ENCODE data around the gene HAPLN1.

HAPLN1 gene

DNA sequence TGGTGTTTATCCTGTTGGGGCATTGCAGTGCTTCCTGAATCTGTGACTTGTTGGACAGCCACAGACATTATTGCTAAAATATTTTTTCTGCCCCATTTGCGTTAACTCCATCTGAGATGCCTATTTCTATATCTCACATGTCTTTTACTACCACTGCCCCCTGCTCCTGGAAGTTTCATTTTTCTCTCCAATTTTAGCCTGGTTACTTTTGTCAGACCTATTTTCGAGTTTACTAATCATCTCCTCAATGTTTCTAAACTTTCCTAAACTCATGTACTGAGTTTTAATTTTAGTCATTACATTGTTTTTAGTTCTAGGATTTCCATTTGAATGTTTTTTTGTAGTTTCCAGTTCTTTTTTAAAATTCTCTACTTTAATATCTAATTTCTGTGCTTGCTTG is 17.6 kb downstream of the HAPLN1 start:
- Mint-ChIP-seq H3K27ac (no peak overlapping the region), H3K4me3 (no peak overlapping the region), H3K36me3 (ENCODE audit: low read depth) (no peaks in the 10 kb centered on the region), H3K4me1 (ENCODE audit: low read depth) (no peaks in the 10 kb centered on the region), H3K27me3 (peaks cover 6% of the 10 kb centered on the region), H3K9me3 (peaks cover 15% of the 10 kb centered on the region)
- intact Hi-C loops (cut with micrococcal nuclease): no loop called here

DNA sequence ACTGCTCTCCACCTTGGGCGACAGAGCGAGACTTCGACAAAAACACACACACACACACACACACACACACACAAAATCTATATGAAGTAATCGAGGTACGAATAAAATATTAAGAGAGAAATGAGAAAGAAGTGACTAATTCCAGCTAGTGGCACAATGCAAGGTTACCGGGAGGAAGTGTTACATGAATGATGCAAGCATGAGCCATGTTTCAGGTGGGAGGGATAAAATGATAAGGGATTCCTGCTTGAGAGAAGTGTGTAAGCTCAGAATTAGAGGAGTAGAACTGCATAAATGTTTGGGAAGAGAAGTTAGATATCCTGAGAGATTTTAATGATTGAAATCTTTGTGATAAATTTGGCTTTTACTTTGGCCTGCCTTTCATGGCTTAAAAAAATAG is 18.8 kb downstream of the HAPLN1 start:
- no peaks in the 10 kb centered on the region for H3K36me3 Mint-ChIP-seq (ENCODE audit: low read depth)
- intact Hi-C loops (cut with micrococcal nuclease): no loop called here
- H3K4me1 Mint-ChIP-seq (ENCODE audit: low read depth): no peaks in the 10 kb centered on the region
- H3K9me3 Mint-ChIP-seq: peaks cover 15% of the 10 kb centered on the region
- peaks cover 6% of the 10 kb centered on the region for H3K27me3 Mint-ChIP-seq
- H3K4me3 Mint-ChIP-seq: no peak overlapping the region
- H3K27ac Mint-ChIP-seq: no peak overlapping the region

DNA sequence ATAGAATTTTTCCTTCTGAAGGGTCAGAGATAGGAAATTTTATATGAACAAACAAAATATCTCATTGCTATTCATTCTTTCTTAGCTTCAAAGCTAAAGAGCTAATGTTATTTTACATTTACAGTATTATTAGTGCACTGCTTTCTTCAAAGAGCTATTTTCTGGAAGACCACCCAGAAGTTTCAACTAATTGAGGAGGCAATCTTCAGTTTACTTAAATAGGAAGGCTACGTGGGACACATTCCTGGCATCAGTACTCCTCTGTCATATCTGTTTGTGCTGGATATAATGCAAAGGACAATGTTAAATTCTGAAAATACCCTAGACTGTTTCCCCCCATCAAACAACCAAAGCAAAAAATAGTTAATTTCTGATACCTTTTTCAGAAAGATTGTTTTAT is 30.8 kb downstream of the HAPLN1 start:
- Mint-ChIP-seq H3K9me3 (no peaks in the 10 kb centered on the region), H3K27ac (no peak overlapping the region), H3K4me3 (no peak overlapping the region), H3K27me3 (peaks cover 7% of the 10 kb centered on the region), H3K36me3 (ENCODE audit: low read depth) (no peaks in the 10 kb centered on the region), H3K4me1 (ENCODE audit: low read depth) (no peaks in the 10 kb centered on the region)
- intact Hi-C loops (cut with micrococcal nuclease): no loop called here

DNA sequence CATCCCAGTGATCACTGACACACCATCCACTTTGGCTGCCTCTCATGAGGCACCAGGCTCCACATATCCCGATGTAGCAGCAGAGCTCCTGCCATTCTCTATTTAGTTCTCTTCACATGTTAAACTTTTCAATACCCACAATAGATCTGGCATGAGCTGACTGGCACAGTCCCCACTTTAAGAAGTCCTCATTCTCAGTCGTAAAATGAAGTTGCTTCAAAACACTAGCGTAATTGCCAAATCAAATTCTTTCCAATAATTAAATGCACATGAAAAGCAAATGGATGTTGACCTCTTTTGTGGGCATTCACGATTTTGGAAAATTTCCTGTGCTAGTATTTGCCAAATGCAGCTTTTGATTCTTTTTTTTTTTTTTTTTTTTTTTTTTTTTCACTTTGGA is 32.4 kb downstream of the HAPLN1 start:
- Mint-ChIP-seq H3K27ac (no peak overlapping the region), H3K4me1 (ENCODE audit: low read depth) (no peaks in the 10 kb centered on the region), H3K4me3 (no peak overlapping the region), H3K27me3 (peaks cover 9% of the 10 kb centered on the region), H3K9me3 (no peaks in the 10 kb centered on the region), H3K36me3 (ENCODE audit: low read depth) (no peaks in the 10 kb centered on the region)
- intact Hi-C loops (cut with micrococcal nuclease): no loop called here

DNA sequence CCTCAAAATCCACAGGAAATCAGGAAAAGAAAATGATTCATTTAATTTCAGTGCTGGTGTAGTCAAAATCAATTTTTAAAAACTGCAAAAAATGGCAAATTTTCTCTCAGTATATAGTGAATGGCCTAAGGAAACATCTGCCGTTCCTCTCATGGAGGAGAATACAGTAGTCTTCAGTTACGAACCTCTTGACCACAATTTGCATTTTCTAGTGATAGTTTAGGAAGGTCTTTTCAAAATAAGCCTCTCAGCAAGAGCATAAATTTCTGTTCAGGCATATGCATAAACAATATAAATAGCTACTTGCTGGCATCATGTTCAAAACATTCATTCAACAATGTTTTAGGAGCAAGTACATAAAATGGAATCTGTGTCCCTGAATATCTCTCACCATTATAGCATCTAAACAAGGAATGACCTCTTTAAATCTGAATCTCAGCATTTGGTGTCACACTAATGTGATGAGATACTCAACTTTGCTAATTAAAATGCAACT is 33.5 kb downstream of the HAPLN1 start:
- peaks cover 6% of the 10 kb centered on the region for H3K27me3 Mint-ChIP-seq
- intact Hi-C loops (cut with micrococcal nuclease): no loop called here
- H3K4me3 Mint-ChIP-seq: no peak overlapping the region
- H3K27ac Mint-ChIP-seq: no peak overlapping the region
- no peaks in the 10 kb centered on the region for H3K36me3 Mint-ChIP-seq (ENCODE audit: low read depth)
- H3K4me1 Mint-ChIP-seq (ENCODE audit: low read depth): no peaks in the 10 kb centered on the region
- H3K9me3 Mint-ChIP-seq: no peaks in the 10 kb centered on the region

DNA sequence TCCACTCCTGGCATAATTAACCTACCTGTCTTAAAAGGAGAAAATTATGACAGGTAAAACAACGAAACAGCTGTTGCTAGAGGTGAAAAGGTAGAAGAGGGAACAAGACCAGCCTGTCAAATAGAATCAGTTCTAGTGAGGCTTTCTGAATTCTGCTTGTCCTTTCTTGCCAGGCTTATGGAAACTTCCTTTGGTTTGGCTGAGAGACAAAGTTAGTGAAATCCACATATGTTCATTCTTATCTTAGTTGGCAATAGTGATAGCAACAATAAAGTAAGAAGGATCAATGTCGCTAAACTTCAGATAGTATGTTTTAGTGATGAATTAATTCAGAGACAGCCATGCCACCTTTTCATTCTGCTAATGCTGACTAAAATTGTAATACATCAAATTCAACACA is 34.4 kb downstream of the HAPLN1 start:
- H3K27me3 Mint-ChIP-seq: peaks cover 6% of the 10 kb centered on the region
- intact Hi-C loops (cut with micrococcal nuclease): no loop called here
- H3K4me3 Mint-ChIP-seq: no peak overlapping the region
- no peaks in the 10 kb centered on the region for H3K9me3 Mint-ChIP-seq
- H3K27ac Mint-ChIP-seq: no peak overlapping the region
- no peaks in the 10 kb centered on the region for H3K4me1 Mint-ChIP-seq (ENCODE audit: low read depth)
- H3K36me3 Mint-ChIP-seq (ENCODE audit: low read depth): no peaks in the 10 kb centered on the region

DNA sequence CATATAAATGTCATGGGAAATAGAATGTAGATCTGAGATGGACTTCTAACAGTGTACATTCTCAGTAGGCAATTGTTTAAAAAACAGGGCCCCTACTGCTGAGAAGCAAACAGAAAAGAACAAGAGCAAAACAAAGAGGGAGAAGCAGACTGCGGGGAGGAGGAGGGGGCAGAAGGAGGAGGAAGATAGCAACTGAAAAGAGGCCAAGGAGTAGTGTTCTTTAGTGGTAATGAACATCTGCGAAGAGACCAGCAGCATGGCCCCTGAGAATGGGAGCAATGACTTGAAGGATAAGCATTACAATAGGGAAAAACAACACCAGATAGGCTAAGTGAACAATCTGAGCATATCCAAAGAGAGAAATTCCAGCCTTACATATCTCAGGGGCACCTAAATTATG is 36.8 kb downstream of the HAPLN1 start:
- intact Hi-C loops (cut with micrococcal nuclease): no loop called here
- H3K4me3 Mint-ChIP-seq: no peak overlapping the region
- no peaks in the 10 kb centered on the region for H3K36me3 Mint-ChIP-seq (ENCODE audit: low read depth)
- H3K9me3 Mint-ChIP-seq: no peaks in the 10 kb centered on the region
- no peak overlapping the region for H3K27ac Mint-ChIP-seq
- no peaks in the 10 kb centered on the region for H3K4me1 Mint-ChIP-seq (ENCODE audit: low read depth)
- H3K27me3 Mint-ChIP-seq: peaks cover 4% of the 10 kb centered on the region

DNA sequence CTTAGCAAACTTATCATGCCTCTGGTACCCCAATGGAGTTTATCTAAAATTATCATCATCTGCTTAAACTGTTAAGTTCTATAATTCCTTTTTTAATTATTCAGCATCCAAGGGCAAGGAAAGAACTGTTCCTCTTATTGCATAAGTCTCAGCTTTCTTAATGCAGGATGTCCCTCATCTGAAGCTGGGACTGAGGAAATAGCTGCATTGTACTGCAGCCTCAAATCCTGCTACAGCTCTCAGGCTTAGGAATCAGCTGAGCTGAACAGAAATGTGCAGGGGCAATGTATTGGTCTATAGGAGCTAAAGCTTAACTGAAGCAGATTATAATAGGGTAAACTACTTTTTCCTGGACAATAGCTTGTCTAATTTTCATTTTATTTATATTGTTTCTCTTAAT is 48.0 kb downstream of the HAPLN1 start:
- no peak overlapping the region for H3K4me3 Mint-ChIP-seq
- H3K27ac Mint-ChIP-seq: no peak overlapping the region
- no peaks in the 10 kb centered on the region for H3K9me3 Mint-ChIP-seq
- peaks cover 30% of the 10 kb centered on the region for H3K27me3 Mint-ChIP-seq
- intact Hi-C loops (cut with micrococcal nuclease): no loop called here
- H3K36me3 Mint-ChIP-seq (ENCODE audit: low read depth): no peaks in the 10 kb centered on the region
- no peaks in the 10 kb centered on the region for H3K4me1 Mint-ChIP-seq (ENCODE audit: low read depth)

DNA sequence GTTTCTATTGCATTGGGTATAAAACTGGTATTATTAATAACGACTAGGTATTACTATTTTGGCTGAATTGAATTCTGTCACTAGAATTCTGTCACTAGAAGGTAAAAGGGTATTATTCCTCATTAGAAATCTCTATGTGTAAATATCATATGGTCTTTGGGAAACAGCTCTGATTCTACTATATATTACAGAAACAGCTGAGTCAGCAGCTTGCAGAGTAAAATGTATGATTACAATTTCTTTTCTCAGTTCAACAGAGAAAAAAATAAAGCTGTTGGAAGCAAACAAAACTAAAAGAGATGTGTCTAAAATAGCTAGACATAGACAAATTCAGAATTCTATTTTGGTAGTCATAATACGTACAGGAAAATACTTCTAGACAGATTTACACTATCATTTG is 48.5 kb downstream of the HAPLN1 start:
- Mint-ChIP-seq H3K27ac (no peak overlapping the region), H3K4me3 (no peak overlapping the region), H3K36me3 (ENCODE audit: low read depth) (no peaks in the 10 kb centered on the region), H3K27me3 (peaks cover 28% of the 10 kb centered on the region), H3K9me3 (no peaks in the 10 kb centered on the region), H3K4me1 (ENCODE audit: low read depth) (no peaks in the 10 kb centered on the region)
- intact Hi-C loops (cut with micrococcal nuclease): no loop called here

DNA sequence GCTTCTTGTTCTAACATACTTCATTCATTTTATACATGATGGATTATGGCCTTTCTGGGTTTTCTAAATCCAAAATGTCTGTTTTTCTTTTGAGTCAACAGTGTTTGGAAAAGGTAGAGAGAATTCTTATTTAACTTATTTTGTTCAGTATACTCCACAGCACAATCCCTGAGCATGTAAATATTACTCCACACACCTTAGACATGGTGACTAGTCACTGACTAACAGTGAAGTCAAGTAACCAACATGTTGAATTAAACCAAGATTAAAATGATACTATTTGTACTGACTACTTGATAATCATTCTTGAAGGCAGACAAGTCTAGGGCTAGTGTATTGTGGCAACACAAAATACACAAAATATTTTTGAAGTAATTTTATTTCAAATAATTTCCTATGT is 55.0 kb downstream of the HAPLN1 start:
- no peak overlapping the region for H3K4me3 Mint-ChIP-seq
- intact Hi-C loops (cut with micrococcal nuclease): no loop called here
- no peak overlapping the region for H3K27ac Mint-ChIP-seq
- no peaks in the 10 kb centered on the region for H3K36me3 Mint-ChIP-seq (ENCODE audit: low read depth)
- H3K9me3 Mint-ChIP-seq: no peaks in the 10 kb centered on the region
- peaks cover 5% of the 10 kb centered on the region for H3K4me1 Mint-ChIP-seq (ENCODE audit: low read depth)
- peaks cover 36% of the 10 kb centered on the region for H3K27me3 Mint-ChIP-seq

DNA sequence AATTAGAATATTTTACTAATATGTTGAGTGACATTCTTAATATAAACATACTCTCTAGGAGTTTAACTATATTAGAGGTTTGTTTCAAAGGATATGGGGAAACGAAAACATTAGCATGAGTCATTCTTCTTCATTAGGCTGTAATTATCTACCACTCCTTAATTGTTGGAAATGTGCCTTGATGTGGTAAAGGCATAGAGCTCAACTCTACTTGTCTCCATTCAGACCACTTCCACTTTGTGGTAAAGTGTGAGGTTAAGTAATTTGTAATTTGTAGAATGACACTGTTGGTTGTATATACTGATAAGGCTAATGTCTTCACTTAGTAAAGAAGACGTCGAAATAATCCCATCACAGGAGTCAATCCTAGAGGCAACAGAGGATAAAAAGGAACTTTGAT is 58.1 kb downstream of the HAPLN1 start:
- Mint-ChIP-seq H3K9me3 (no peaks in the 10 kb centered on the region), H3K4me1 (ENCODE audit: low read depth) (peaks cover 5% of the 10 kb centered on the region), H3K27ac (no peak overlapping the region), H3K36me3 (ENCODE audit: low read depth) (no peaks in the 10 kb centered on the region), H3K4me3 (no peak overlapping the region), H3K27me3 (peaks cover 30% of the 10 kb centered on the region)
- intact Hi-C loops (cut with micrococcal nuclease): no loop called here

DNA sequence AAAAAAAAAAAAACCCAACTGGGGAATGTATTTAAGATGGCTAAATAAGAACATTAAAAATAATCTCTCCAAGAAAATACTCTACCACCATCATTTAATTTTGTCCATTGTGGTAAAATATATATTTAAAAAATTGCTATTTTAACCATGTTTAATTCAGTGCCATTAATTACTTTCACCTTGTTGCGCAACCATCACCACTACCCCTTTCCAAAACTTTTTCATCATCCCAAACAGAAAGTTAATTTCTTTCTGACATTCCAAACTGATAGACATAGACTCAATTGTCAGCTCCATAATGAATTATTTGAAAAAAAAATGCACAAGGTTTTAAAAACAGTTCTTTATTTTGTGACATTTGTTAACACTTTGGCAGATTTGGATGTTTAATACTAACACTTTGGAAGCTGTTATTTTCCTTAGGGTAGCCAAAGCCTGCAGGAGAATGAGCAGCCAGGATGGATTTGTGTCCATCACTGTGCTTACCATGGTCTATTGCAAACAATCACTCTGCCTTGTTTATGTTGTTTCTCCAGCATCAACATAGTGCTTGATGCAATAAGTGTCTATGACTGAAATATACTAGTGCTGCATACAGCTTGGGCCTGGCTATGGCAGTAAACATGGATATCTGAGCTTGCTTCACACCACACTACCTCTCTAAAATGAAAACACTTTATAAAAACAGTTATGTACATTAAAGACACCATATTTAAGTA is 62.7 kb downstream of the HAPLN1 start:
- no peaks in the 10 kb centered on the region for H3K36me3 Mint-ChIP-seq (ENCODE audit: low read depth)
- no peak overlapping the region for H3K4me3 Mint-ChIP-seq
- H3K27me3 Mint-ChIP-seq: peaks cover 23% of the 10 kb centered on the region
- H3K27ac Mint-ChIP-seq: no peak overlapping the region
- peaks cover 4% of the 10 kb centered on the region for H3K4me1 Mint-ChIP-seq (ENCODE audit: low read depth)
- H3K9me3 Mint-ChIP-seq: no peaks in the 10 kb centered on the region
- intact Hi-C loops (cut with micrococcal nuclease): no loop called here

DNA sequence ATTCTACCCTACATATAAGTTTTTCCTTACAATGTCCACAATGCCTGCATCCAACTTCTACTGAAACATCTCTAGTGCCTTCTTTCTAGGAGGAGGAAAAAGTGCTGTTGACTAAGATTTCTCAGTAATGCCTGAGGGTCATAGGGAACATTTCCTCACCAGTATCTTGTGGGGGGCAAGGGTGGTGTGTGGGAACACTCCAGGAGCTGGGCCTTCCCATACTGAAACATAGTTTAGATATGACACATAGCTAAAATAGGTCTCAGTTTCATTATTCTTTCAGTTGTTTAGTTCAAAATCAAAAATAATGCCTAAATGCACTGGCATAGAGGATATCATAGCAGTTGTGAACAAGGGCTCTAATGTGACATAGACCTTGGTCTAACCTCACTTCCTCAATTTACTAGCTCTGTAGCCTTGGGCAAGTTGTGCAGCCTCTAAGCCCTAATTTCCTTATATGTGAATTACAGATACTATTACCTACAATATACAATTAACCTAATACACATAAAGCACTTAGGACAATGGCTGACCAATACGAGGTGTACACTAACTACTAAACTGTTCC is 66.1 kb downstream of the HAPLN1 start:
- Mint-ChIP-seq H3K36me3 (ENCODE audit: low read depth) (no peaks in the 10 kb centered on the region), H3K27me3 (peaks cover 17% of the 10 kb centered on the region), H3K4me3 (no peak overlapping the region), H3K27ac (no peak overlapping the region), H3K4me1 (ENCODE audit: low read depth) (no peaks in the 10 kb centered on the region), H3K9me3 (no peaks in the 10 kb centered on the region)
- intact Hi-C loops (cut with micrococcal nuclease): no loop called here

DNA sequence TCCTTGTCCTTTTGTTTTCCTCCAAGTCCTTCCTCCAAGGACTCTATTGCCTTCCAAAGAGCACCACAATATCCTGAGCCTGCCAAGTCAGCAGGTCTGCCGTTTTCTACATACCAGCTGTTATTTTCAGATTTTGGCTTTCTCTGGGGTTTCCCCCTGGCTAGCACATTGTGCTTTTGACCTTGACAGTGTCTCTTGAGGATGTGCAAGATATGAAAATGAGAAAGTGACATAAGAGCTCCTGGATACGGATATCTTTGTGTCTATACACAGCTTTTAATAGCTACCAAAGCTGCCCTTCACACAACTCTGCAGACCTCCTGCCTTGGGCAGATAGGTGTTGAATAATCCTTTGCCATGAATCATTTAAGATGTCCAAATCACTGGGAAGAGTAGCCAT is 67.0 kb downstream of the HAPLN1 start:
- Mint-ChIP-seq H3K36me3 (ENCODE audit: low read depth) (no peaks in the 10 kb centered on the region), H3K27ac (no peak overlapping the region), H3K4me1 (ENCODE audit: low read depth) (no peaks in the 10 kb centered on the region), H3K27me3 (peaks cover 12% of the 10 kb centered on the region), H3K9me3 (no peaks in the 10 kb centered on the region), H3K4me3 (no peak overlapping the region)
- intact Hi-C loops (cut with micrococcal nuclease): no loop called here

DNA sequence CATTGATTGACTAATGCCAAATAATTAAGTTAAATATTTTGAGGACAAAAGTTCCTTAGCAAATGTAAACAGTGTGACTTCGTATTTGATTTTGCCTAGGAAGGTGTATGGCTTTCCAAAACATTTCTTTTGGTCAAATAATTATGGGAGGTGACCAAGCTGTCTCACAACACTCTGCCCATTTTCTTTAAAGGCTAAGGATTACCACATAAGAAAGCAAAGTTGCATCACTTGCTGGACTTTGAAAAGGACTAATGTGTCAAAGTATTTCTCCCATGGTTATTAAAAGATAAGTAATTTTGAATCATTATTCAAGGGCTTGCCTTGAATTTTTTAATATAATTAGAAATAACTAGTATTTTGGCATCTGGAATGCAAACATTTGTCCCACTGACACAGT is 74.7 kb downstream of the HAPLN1 start:
- Mint-ChIP-seq H3K27ac (no peak overlapping the region), H3K36me3 (ENCODE audit: low read depth) (no peaks in the 10 kb centered on the region), H3K4me1 (ENCODE audit: low read depth) (no peaks in the 10 kb centered on the region), H3K4me3 (no peak overlapping the region), H3K27me3 (peaks cover 3% of the 10 kb centered on the region), H3K9me3 (no peaks in the 10 kb centered on the region)
- intact Hi-C loops (cut with micrococcal nuclease): no loop called here

Measured in dendritic cell treated with granulocyte-macrophage colony-stimulating factor and Interleukin-4, amounts not matched to agents 40 ng/mL and 50 ng/mL, for 4 days (primary cell).